Large intestine (tissue), 3 donors: ENCODE measurements around the gene GTF3C5. TPM values are rescaled to one million over a fixed set of nuclear protein-coding genes. Genes with fewer than 3 reads are reported as not detected.
"Not testable (repeated sequence)": the region's sequence is repeated elsewhere in the genome, so short reads cannot be mapped to it uniquely, and the experiment has no call there.

ENCODE experiments used
- DNase-seq, 2 donors: peaks; one replicate each; pipeline versions ENCODE4 v3.0.0 to v3.0.0-alpha.2; 2013
- H3K27ac ChIP-seq: one replicate; pipeline ENCODE4 v1.5.1; 2013; ENCODE audit warnings: low read length
- H3K27me3 ChIP-seq: 2 replicates; pipeline ENCODE4 v1.6.1; 2013; ENCODE audit warnings: low read length; ENCODE audit not compliant: control insufficient read depth, insufficient read depth
- H3K36me3 ChIP-seq: 2 replicates; pipeline ENCODE4 v1.6.1; 2013; ENCODE audit warnings: low read length; ENCODE audit not compliant: control insufficient read depth, insufficient read depth
- H3K4me1 ChIP-seq: one replicate; pipeline ENCODE4 v1.6.1; 2013; ENCODE audit warnings: low read length; ENCODE audit not compliant: control insufficient read depth, insufficient read depth
- H3K4me3 ChIP-seq: one replicate; pipeline ENCODE4 v1.5.1; 2013; ENCODE audit warnings: low read length
- H3K9me3 ChIP-seq: one replicate; pipeline ENCODE4 v1.6.1; 2013; ENCODE audit warnings: mild to moderate bottlenecking, low read depth, low read length, moderate library complexity; ENCODE audit not compliant: control insufficient read depth
- WGBS: methylation state at CpG from one replicate; pipeline ENCODE4 v1.1.5; 2013; ENCODE audit warnings: low lambda C conversion rate; ENCODE audit not compliant: insufficient coverage; 5-methylcytosine and 5-hydroxymethylcytosine counted together
- polyA plus RNA-seq: library from polyadenylated mRNA; unstranded; fragments of 120-200 nt; gene quantifications from one replicate; pipeline ENCODE4 v1.2.1, GENCODE V29; 2013

Gene GTF3C5
- polyA plus RNA-seq, 1 donor: 54.8 TPM

GRCh38 chr9:133075925-133076630 lies 45.3 kb downstream of the GTF3C5 start:
- peak overlapping the region; percentile 62 for H3K27ac ChIP-seq
- H3K36me3 ChIP-seq: peaks cover 4% of the 10 kb centered on the region
- H3K27me3 ChIP-seq: no peaks in the 10 kb centered on the region
- H3K4me1 ChIP-seq: peaks cover 59% of the 10 kb centered on the region
- H3K9me3 ChIP-seq: no peaks in the 10 kb centered on the region
- 0% methylated on average over 3 of the region's 4 CpGs for WGBS
- H3K4me3 ChIP-seq: no peak overlapping the region
- DNase-seq: peak; percentile 55 to 77

GRCh38 chr9:133076691-133077090 lies 45.9 kb downstream of the GTF3C5 start:
- Histone ChIP-seq H3K36me3 (peaks cover 3% of the 10 kb centered on the region), H3K27me3 (no peaks in the 10 kb centered on the region), H3K4me3 (no peak overlapping the region), H3K27ac (peak overlapping the region; percentile 62), H3K4me1 (peaks cover 61% of the 10 kb centered on the region), H3K9me3 (no peaks in the 10 kb centered on the region)
- no peak for DNase-seq
- no CpG with 5 or more reads among the region's 4 CpGs for WGBS

GRCh38 chr9:133078486-133078885 lies 47.7 kb downstream of the GTF3C5 start:
- no peak overlapping the region for H3K27ac ChIP-seq
- no CpG with 5 or more reads among the region's 14 CpGs for whole genome bisulfite sequencing
- no peaks in the 10 kb centered on the region for H3K36me3 ChIP-seq
- no peak for DNase-seq
- H3K27me3 ChIP-seq: no peaks in the 10 kb centered on the region
- H3K4me1 ChIP-seq: peaks cover 66% of the 10 kb centered on the region
- no peak overlapping the region for H3K4me3 ChIP-seq
- no peaks in the 10 kb centered on the region for H3K9me3 ChIP-seq

- Histone ChIP-seq H3K36me3 (no peaks in the 10 kb centered on the region), H3K27me3 (no peaks in the 10 kb centered on the region), H3K4me3 (no peak overlapping the region), H3K9me3 (no peaks in the 10 kb centered on the region), H3K4me1 (peaks cover 56% of the 10 kb centered on the region), H3K27ac (peak overlapping the region; percentile 92)
- WGBS: 60% methylated on average over 2 of the region's 7 CpGs
- no peak for DNase-seq
These were observed 49.4 kb downstream of the GTF3C5 start for GRCh38 chr9:133080161-133080560.

- not testable (repeated sequence) for H3K9me3 ChIP-seq, H3K27me3 ChIP-seq, H3K36me3 ChIP-seq
- Histone ChIP-seq H3K4me1 (peaks cover 48% of the 10 kb centered on the region), H3K4me3 (peak overlapping the region; percentile 26), H3K27ac (peak overlapping the region; percentile 95)
- no CpG with 5 or more reads among the region's 18 CpGs for WGBS
- peak; percentile 87 to 95 for DNase-seq
These were observed 50.3 kb downstream of the GTF3C5 start for GRCh38 chr9:133080786-133081779.

GRCh38 chr9:133081957-133082644 lies 51.3 kb downstream of the GTF3C5 start:
- peak; percentile 53 to 67 for DNase-seq
- H3K9me3 ChIP-seq, H3K36me3 ChIP-seq, H3K27me3 ChIP-seq: not testable (repeated sequence)
- WGBS: no CpG with 5 or more reads among the region's 12 CpGs
- peak overlapping the region; percentile 26 for H3K4me3 ChIP-seq
- peaks cover 39% of the 10 kb centered on the region for H3K4me1 ChIP-seq
- peak overlapping the region; percentile 95 for H3K27ac ChIP-seq

- Histone ChIP-seq H3K4me1 (peaks cover 24% of the 10 kb centered on the region), H3K4me3 (peak overlapping the region; percentile 13)
- DNase-seq, H3K27me3 ChIP-seq, H3K27ac ChIP-seq, H3K36me3 ChIP-seq, H3K9me3 ChIP-seq: not testable (repeated sequence)
- no CpG with 5 or more reads among the region's 9 CpGs for WGBS
These were observed 52.9 kb downstream of the GTF3C5 start for GRCh38 chr9:133083688-133084087.

- WGBS: no CpG with 5 or more reads among the region's 17 CpGs
- H3K27me3 ChIP-seq, H3K9me3 ChIP-seq, H3K36me3 ChIP-seq, H3K4me3 ChIP-seq, H3K27ac ChIP-seq, DNase-seq: not testable (repeated sequence)
- H3K4me1 ChIP-seq: peaks cover 21% of the 10 kb centered on the region
These were observed 55.5 kb downstream of the GTF3C5 start for GRCh38 chr9:133086212-133086860.

- no CpG with 5 or more reads among the region's 15 CpGs for WGBS
- Histone ChIP-seq H3K4me1 (peaks cover 18% of the 10 kb centered on the region), H3K9me3 (no peaks in the 10 kb centered on the region), H3K36me3 (no peaks in the 10 kb centered on the region), H3K27ac (no peak overlapping the region), H3K4me3 (no peak overlapping the region), H3K27me3 (no peaks in the 10 kb centered on the region)
- no peak for DNase-seq
These were observed 56.1 kb downstream of the GTF3C5 start for GRCh38 chr9:133086894-133087293.
